Parathyroid adenoma (tissue), 2 donors: Measurements from ENCODE around the gene CCDC89.

Experiments
- H2AFZ ChIP-seq: fragments of 300-600 bp; sonication (generic); one replicate; pipeline ENCODE4 v1.7.0; 2017; ENCODE audit warnings: antibody characterized with exemption, mild to moderate bottlenecking
- H3K27ac ChIP-seq: fragments of 300-600 bp; sonication (generic); one replicate; pipeline ENCODE4 v1.7.0; 2017
- H3K27me3 ChIP-seq: fragments of 300-600 bp; sonication (generic); one replicate; pipeline ENCODE4 v1.7.0; 2017; ENCODE audit warnings: low read length; ENCODE audit not compliant: control insufficient read depth, insufficient read depth
- H3K36me3 ChIP-seq: fragments of 300-600 bp; sonication (generic); one replicate; pipeline ENCODE4 v1.7.0; 2017; ENCODE audit warnings: low read length; ENCODE audit not compliant: control insufficient read depth, insufficient read depth
- H3K4me1 ChIP-seq: fragments of 300-600 bp; sonication (generic); one replicate; pipeline ENCODE4 v1.7.0; 2017; ENCODE audit warnings: control low read depth
- H3K4me2 ChIP-seq: fragments of 300-600 bp; sonication (generic); one replicate; pipeline ENCODE4 v1.7.0; 2017; ENCODE audit warnings: low read length
- H3K4me3 ChIP-seq: fragments of 300-600 bp; sonication (generic); one replicate; pipeline ENCODE4 v1.7.0; 2017; ENCODE audit warnings: low read depth, low read length
- H3K79me2 ChIP-seq: fragments of 300-600 bp; sonication (generic); one replicate; pipeline ENCODE4 v1.7.0; 2017; ENCODE audit warnings: control low read depth
- H3K9ac ChIP-seq: fragments of 300-600 bp; sonication (generic); one replicate; pipeline ENCODE4 v1.7.0; 2017; ENCODE audit warnings: mild to moderate bottlenecking
- H3K9me3 ChIP-seq: fragments of 300-600 bp; sonication (generic); one replicate; pipeline ENCODE4 v1.7.0; 2017; ENCODE audit warnings: low read length; ENCODE audit not compliant: control insufficient read depth
- CTCF ChIP-seq: fragments of 300-600 bp; sonication (generic); IDR thresholded peaks from one replicate; pipeline ENCODE4 v1.7.0; 2017; ENCODE audit warnings: antibody characterized with exemption, mild to moderate bottlenecking
- donor health status: primary hyperparathyroidism.

The CCDC89 gene

GRCh38 chr11:85709941-85710702 lies 24.1 kb upstream of the CCDC89 start:
- Histone ChIP-seq H2AFZ (no peak overlapping the region), H3K36me3 (no peaks in the 10 kb centered on the region), H3K9ac (no peak overlapping the region), H3K27me3 (no peaks in the 10 kb centered on the region), H3K79me2 (no peaks in the 10 kb centered on the region), H3K4me1 (no peaks in the 10 kb centered on the region), H3K27ac (no peak overlapping the region), H3K4me3 (no peak overlapping the region), H3K9me3 (no peaks in the 10 kb centered on the region), H3K4me2 (no peak overlapping the region)
- no peak for TF ChIP-seq CTCF

- Histone ChIP-seq H2AFZ (no peak overlapping the region), H3K4me1 (no peaks in the 10 kb centered on the region), H3K36me3 (no peaks in the 10 kb centered on the region), H3K4me3 (no peak overlapping the region), H3K9ac (no peak overlapping the region), H3K27ac (no peak overlapping the region), H3K9me3 (no peaks in the 10 kb centered on the region), H3K27me3 (no peaks in the 10 kb centered on the region), H3K4me2 (no peak overlapping the region), H3K79me2 (no peaks in the 10 kb centered on the region)
- no peak for TF ChIP-seq CTCF
Observed at GRCh38 chr11:85705800-85706199, 19.8 kb upstream of the CCDC89 start.

- Histone ChIP-seq H3K27ac (no peak overlapping the region), H3K9ac (no peak overlapping the region), H3K4me3 (no peak overlapping the region), H3K4me1 (no peaks in the 10 kb centered on the region), H3K79me2 (no peaks in the 10 kb centered on the region), H2AFZ (no peak overlapping the region), H3K9me3 (no peaks in the 10 kb centered on the region), H3K4me2 (no peak overlapping the region), H3K36me3 (no peaks in the 10 kb centered on the region), H3K27me3 (no peaks in the 10 kb centered on the region)
- no peak for TF ChIP-seq CTCF
Observed at GRCh38 chr11:85704967-85705366, 19.0 kb upstream of the CCDC89 start.

- H3K4me2 ChIP-seq, result no peak overlapping the region
- no peak overlapping the region for H2AFZ ChIP-seq
- no peaks in the 10 kb centered on the region for H3K9me3 ChIP-seq
- no peak for TF ChIP-seq CTCF
- H3K79me2 ChIP-seq, result no peaks in the 10 kb centered on the region
- no peak overlapping the region for H3K9ac ChIP-seq
- no peak overlapping the region for H3K27ac ChIP-seq
- no peaks in the 10 kb centered on the region for H3K27me3 ChIP-seq
- H3K36me3 ChIP-seq, result no peaks in the 10 kb centered on the region
- no peaks in the 10 kb centered on the region for H3K4me1 ChIP-seq
- H3K4me3 ChIP-seq, result no peak overlapping the region
Observed at GRCh38 chr11:85699957-85700741, 14.2 kb upstream of the CCDC89 start.
